HEK293 (cell line): Measurements from ENCODE around the gene CACNA2D3.

ENCODE experiments used
- CTCF ChIA-PET: fragments of 350-600 bp; formaldehyde crosslinking; extraction: SDS; loops from one replicate; lab custom pipeline; 2021; ENCODE audit warnings: antibody characterized with exemption; lab: Yijun Ruan, JAX
- POLR2A ChIA-PET: fragments of 300-600 bp; formaldehyde crosslinking; extraction: SDS; loops from one replicate; lab custom pipeline; 2020; ENCODE audit warnings: antibody characterized with exemption, inconsistent platforms; lab: Yijun Ruan, JAX
- H3K27ac ChIP-seq: fragments of 200-500 bp; sonication (Bioruptor generic); 2 replicates; pipeline ENCODE4 v1.5.1; 2014; ENCODE audit warnings: low read depth, low read length, control low read depth, inconsistent platforms; ENCODE audit errors: extremely low read depth
- H3K36me3 ChIP-seq, 2 experiments: fragments of 200-500 bp in 1 of 2; sonication (Bioruptor generic) in 1 of 2; 1 replicate in 1 of 2; 2 replicates in 1 of 2; pipeline ENCODE4 v1.5.1; 2014 to 2017; ENCODE audit warnings: inconsistent platforms in 2 of 2, low read length in 2 of 2; ENCODE audit not compliant: control insufficient read depth in 2 of 2, insufficient read depth in 1 of 2
- H3K4me1 ChIP-seq: fragments of 200-500 bp; sonication (Bioruptor generic); 2 replicates; pipeline ENCODE4 v1.5.1; 2014; ENCODE audit warnings: mild to moderate bottlenecking, low read length, inconsistent platforms; ENCODE audit not compliant: control insufficient read depth, insufficient read depth
- H3K4me3 ChIP-seq: 2 replicates; pipeline ENCODE4 v1.5.1; 2011; ENCODE audit warnings: low read depth, mild to moderate bottlenecking, control low read depth, low read length, moderate library complexity
- H3K9me3 ChIP-seq: fragments of 200-500 bp; sonication (Bioruptor generic); 2 replicates; pipeline ENCODE4 v1.5.1; 2014; ENCODE audit warnings: low read depth, low read length, inconsistent platforms; ENCODE audit not compliant: control insufficient read depth, insufficient read depth
- SCRT2 ChIP-seq: fragments of 450-650 bp; formaldehyde crosslinking; IDR thresholded peaks from 2 replicates; pipeline ENCODE4 v1.5.1; 2016; ENCODE audit warnings: missing biosample characterization, missing genetic modification characterization
- TCF7L2 ChIP-seq: IDR thresholded peaks from 2 replicates; pipeline ENCODE4 v1.6.1; 2011; ENCODE audit warnings: low read depth, mild to moderate bottlenecking, inconsistent platforms, low read length, moderate library complexity, borderline replicate concordance
- YY2 ChIP-seq: fragments of 450-650 bp; formaldehyde crosslinking; IDR thresholded peaks from 2 replicates; pipeline ENCODE4 v1.5.1; 2016; ENCODE audit warnings: missing biosample characterization, missing genetic modification characterization
- ZBTB20 ChIP-seq: fragments of 450-650 bp; formaldehyde crosslinking; IDR thresholded peaks from 2 replicates; pipeline ENCODE4 v1.5.1; 2016; ENCODE audit warnings: missing biosample characterization, missing genetic modification characterization
- ZNF114 ChIP-seq: fragments of 450-650 bp; formaldehyde crosslinking; IDR thresholded peaks from 2 replicates; pipeline ENCODE4 v1.5.0; 2017; ENCODE audit warnings: missing biosample characterization, missing genetic modification characterization
- ZNF292 ChIP-seq: fragments of 450-650 bp; formaldehyde crosslinking; IDR thresholded peaks from 2 replicates; pipeline ENCODE4 v1.5.1; 2016; ENCODE audit warnings: low read depth, missing biosample characterization, missing genetic modification characterization, borderline replicate concordance
- ZNF501 ChIP-seq: fragments of 450-650 bp; formaldehyde crosslinking; IDR thresholded peaks from 2 replicates; pipeline ENCODE4 v1.5.1; 2016; ENCODE audit warnings: missing biosample characterization, missing genetic modification characterization
- ZNF514 ChIP-seq: fragments of 450-650 bp; formaldehyde crosslinking; IDR thresholded peaks from 2 replicates; pipeline ENCODE4 v1.5.1; 2016; ENCODE audit warnings: missing biosample characterization, missing genetic modification characterization
- ZNF529 ChIP-seq: fragments of 450-650 bp; formaldehyde crosslinking; IDR thresholded peaks from 2 replicates; pipeline ENCODE4 v1.5.1; 2017; ENCODE audit warnings: missing genetic modification characterization, missing biosample characterization; ENCODE audit not compliant: insufficient replicate concordance
- ZNF660 ChIP-seq: fragments of 450-650 bp; IDR thresholded peaks from 2 replicates; pipeline ENCODE4 v1.5.1; 2018; ENCODE audit warnings: missing biosample characterization, mild to moderate bottlenecking, missing genetic modification characterization
- TF ChIP-seq, protein P1 (sequence below): fragments of 450-650 bp; formaldehyde crosslinking; IDR thresholded peaks from 2 replicates; pipeline ENCODE4 v1.5.1; 2016; ENCODE audit warnings: missing biosample characterization, missing genetic modification characterization
- TF ChIP-seq, protein P2 (sequence below): fragments of 450-650 bp; formaldehyde crosslinking; IDR thresholded peaks from 2 replicates; pipeline ENCODE4 v1.5.1; 2016; ENCODE audit warnings: missing biosample characterization, missing genetic modification characterization
- TF ChIP-seq, protein P3 (sequence below): fragments of 450-650 bp; formaldehyde crosslinking; IDR thresholded peaks from 2 replicates; pipeline ENCODE4 v1.5.1; 2016; ENCODE audit warnings: missing biosample characterization, missing genetic modification characterization
- TF ChIP-seq, protein P4 (sequence below): fragments of 450-650 bp; formaldehyde crosslinking; IDR thresholded peaks from 2 replicates; pipeline ENCODE4 v1.5.1; 2016; ENCODE audit warnings: missing biosample characterization, missing genetic modification characterization
- TF ChIP-seq, protein P5 (sequence below): fragments of 450-650 bp; formaldehyde crosslinking; IDR thresholded peaks from 2 replicates; pipeline ENCODE4 v1.5.1; 2016; ENCODE audit warnings: missing biosample characterization, missing genetic modification characterization
- TF ChIP-seq, protein P6 (sequence below): fragments of 450-650 bp; formaldehyde crosslinking; IDR thresholded peaks from 2 replicates; pipeline ENCODE4 v1.5.1; 2017; ENCODE audit warnings: missing biosample characterization, missing genetic modification characterization

CACNA2D3 gene

DNA sequence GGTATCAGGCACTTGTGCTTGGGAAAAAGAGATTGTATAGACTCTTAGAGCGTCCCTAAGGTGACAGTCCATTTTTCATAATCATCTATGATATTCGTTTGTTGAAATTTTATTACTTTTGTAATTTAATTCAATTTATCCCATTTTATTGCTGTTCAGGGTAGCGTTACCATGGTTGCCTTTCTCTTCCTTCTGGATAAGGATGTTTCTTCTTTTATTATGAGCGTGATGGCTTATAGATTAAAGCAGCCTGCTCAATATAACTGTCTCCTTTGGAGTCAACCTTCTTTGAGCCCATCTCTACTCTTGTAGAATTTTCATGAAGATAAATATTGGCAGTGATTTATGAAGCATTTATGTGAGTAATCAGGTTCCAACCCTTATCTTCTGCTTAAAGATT lies 623.5 kb downstream of the CACNA2D3 start:
- ChIA-PET CTCF (no interaction called here), POLR2A (no interaction called here)
- no peak overlapping the region for H3K27ac ChIP-seq
- TF ChIP-seq, protein P1, sequence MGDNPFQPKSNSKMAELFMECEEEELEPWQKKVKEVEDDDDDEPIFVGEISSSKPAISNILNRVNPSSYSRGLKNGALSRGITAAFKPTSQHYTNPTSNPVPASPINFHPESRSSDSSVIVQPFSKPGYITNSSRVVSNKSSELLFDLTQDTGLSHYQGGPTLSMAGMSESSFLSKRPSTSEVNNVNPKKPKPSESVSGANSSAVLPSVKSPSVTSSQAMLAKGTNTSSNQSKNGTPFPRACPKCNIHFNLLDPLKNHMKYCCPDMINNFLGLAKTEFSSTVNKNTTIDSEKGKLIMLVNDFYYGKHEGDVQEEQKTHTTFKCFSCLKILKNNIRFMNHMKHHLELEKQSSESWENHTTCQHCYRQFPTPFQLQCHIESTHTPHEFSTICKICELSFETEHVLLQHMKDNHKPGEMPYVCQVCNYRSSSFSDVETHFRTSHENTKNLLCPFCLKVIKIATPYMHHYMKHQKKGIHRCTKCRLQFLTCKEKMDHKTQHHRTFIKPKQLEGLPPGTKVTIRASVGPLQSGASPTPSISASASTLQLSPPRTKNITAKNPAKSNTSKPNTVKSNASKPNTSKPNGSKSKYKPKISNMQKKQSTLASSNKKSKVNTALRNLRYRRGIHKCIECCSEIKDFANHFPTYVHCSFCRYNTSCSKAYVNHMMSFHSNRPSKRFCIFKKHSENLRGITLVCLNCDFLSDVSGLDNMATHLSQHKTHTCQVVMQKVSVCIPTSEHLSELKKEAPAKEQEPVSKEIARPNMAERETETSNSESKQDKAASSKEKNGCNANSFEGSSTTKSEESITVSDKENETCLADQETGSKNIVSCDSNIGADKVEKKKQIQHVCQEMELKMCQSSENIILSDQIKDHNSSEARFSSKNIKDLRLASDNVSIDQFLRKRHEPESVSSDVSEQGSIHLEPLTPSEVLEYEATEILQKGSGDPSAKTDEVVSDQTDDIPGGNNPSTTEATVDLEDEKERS (tag by site-specific recombination), result no peak
- TF ChIP-seq, protein P2, sequence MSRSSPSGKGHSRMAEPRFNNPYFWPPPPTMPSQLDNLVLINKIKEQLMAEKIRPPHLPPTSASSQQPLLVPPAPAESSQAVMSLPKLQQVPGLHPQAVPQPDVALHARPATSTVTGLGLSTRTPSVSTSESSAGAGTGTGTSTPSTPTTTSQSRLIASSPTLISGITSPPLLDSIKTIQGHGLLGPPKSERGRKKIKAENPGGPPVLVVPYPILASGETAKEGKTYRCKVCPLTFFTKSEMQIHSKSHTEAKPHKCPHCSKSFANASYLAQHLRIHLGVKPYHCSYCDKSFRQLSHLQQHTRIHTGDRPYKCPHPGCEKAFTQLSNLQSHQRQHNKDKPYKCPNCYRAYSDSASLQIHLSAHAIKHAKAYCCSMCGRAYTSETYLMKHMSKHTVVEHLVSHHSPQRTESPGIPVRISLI (tag by site-specific recombination), result no peak
- TF ChIP-seq, protein P3, sequence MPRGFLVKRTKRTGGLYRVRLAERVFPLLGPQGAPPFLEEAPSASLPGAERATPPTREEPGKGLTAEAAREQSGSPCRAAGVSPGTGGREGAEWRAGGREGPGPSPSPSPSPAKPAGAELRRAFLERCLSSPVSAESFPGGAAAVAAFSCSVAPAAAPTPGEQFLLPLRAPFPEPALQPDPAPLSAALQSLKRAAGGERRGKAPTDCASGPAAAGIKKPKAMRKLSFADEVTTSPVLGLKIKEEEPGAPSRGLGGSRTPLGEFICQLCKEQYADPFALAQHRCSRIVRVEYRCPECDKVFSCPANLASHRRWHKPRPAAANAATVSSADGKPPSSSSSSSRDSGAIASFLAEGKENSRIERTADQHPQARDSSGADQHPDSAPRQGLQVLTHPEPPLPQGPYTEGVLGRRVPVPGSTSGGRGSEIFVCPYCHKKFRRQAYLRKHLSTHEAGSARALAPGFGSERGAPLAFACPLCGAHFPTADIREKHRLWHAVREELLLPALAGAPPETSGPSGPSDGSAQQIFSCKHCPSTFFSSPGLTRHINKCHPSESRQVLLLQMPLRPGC (tag by site-specific recombination), result no peak
- TF ChIP-seq, protein P4, sequence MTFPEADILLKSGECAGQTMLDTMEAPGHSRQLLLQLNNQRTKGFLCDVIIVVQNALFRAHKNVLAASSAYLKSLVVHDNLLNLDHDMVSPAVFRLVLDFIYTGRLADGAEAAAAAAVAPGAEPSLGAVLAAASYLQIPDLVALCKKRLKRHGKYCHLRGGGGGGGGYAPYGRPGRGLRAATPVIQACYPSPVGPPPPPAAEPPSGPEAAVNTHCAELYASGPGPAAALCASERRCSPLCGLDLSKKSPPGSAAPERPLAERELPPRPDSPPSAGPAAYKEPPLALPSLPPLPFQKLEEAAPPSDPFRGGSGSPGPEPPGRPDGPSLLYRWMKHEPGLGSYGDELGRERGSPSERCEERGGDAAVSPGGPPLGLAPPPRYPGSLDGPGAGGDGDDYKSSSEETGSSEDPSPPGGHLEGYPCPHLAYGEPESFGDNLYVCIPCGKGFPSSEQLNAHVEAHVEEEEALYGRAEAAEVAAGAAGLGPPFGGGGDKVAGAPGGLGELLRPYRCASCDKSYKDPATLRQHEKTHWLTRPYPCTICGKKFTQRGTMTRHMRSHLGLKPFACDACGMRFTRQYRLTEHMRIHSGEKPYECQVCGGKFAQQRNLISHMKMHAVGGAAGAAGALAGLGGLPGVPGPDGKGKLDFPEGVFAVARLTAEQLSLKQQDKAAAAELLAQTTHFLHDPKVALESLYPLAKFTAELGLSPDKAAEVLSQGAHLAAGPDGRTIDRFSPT (tag by site-specific recombination), result no peak
- no peak for TF ChIP-seq ZNF514
- TF ChIP-seq ZNF529 (tag by site-specific recombination), result no peak
- TF ChIP-seq, protein P5, sequence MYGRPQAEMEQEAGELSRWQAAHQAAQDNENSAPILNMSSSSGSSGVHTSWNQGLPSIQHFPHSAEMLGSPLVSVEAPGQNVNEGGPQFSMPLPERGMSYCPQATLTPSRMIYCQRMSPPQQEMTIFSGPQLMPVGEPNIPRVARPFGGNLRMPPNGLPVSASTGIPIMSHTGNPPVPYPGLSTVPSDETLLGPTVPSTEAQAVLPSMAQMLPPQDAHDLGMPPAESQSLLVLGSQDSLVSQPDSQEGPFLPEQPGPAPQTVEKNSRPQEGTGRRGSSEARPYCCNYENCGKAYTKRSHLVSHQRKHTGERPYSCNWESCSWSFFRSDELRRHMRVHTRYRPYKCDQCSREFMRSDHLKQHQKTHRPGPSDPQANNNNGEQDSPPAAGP (tag by site-specific recombination), result no peak
- TF ChIP-seq TCF7L2, result no peak
- no peaks in the 10 kb centered on the region for H3K36me3 ChIP-seq
- no peaks in the 10 kb centered on the region for H3K9me3 ChIP-seq
- H3K4me1 ChIP-seq, result no peaks in the 10 kb centered on the region
- H3K4me3 ChIP-seq, result no peak overlapping the region

DNA sequence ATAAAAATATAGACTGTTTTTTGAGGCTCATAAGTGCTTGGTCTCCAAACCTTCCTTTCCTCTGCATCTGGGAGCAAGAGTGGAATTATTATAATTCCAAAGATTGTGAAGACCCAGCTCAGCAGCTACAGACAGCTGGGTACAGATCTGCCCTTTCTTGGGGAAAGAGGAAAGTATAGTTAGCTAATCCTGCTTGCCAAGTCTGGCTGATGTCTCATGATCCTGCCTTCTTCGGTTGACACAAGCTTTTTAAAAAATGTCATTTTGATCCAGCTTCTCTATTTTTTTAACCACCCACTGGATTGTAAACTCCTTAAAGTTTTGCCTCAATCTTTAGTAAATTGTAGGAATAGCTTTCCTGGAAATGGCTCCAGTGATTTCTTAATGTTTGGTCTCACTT lies 624.4 kb downstream of the CACNA2D3 start:
- Histone ChIP-seq H3K4me1 (no peaks in the 10 kb centered on the region), H3K4me3 (no peak overlapping the region), H3K9me3 (no peaks in the 10 kb centered on the region), H3K36me3 (no peaks in the 10 kb centered on the region), H3K27ac (no peak overlapping the region)
- TF ChIP-seq ZNF501 (tag by site-specific recombination) (no peak), ZNF529 (tag by site-specific recombination) (no peak)
- ChIA-PET CTCF (no interaction called here), POLR2A (no interaction called here)

DNA sequence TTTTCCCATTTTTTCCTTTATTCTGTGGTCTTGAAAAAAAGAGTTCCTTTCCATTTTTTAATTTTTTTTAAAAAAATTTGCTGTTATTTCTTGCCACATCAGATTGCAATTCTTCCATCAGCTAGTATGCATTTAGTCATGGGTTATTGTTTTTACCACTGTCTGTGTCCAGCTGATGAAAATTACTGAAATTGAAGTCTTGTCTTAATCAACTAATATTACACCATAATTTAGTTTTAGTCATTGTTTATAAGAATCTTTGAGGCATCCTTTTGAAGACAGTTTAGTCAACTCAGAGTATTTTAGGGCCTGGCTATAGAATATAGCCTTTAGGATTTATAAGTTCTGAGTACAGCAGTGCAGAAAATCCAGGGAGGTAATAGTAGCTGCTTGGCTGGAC lies 633.4 kb downstream of the CACNA2D3 start:
- Histone ChIP-seq H3K4me3 (no peak overlapping the region), H3K4me1 (no peaks in the 10 kb centered on the region), H3K36me3 (no peaks in the 10 kb centered on the region), H3K27ac (no peak overlapping the region), H3K9me3 (no peaks in the 10 kb centered on the region)
- TF ChIP-seq, protein P2 (tag by site-specific recombination), result no peak
- TF ChIP-seq ZNF292 (tag by site-specific recombination) (no peak), ZNF660 (tag by site-specific recombination) (no peak), ZNF114 (tag by site-specific recombination) (no peak), YY2 (tag by site-specific recombination) (no peak), ZBTB20 (no peak), SCRT2 (tag by site-specific recombination) (no peak)
- TF ChIP-seq, protein P6, sequence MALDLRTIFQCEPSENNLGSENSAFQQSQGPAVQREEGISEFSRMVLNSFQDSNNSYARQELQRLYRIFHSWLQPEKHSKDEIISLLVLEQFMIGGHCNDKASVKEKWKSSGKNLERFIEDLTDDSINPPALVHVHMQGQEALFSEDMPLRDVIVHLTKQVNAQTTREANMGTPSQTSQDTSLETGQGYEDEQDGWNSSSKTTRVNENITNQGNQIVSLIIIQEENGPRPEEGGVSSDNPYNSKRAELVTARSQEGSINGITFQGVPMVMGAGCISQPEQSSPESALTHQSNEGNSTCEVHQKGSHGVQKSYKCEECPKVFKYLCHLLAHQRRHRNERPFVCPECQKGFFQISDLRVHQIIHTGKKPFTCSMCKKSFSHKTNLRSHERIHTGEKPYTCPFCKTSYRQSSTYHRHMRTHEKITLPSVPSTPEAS (tag by site-specific recombination), result no peak
- POLR2A ChIA-PET, result no interaction called here
- CTCF ChIA-PET, result no interaction called here
